ENCODE results near the gene UBL5. TPM values are rescaled to one million over a fixed set of nuclear protein-coding genes. Genes with fewer than 3 reads are reported as not detected.
A peak's percentile ranks its signal among the peaks of the same experiment; 100 is the strongest.

Gene UBL5
- total and polyA plus RNA-seq, 4 donors: 142 to 503 (median 312) TPM

DNA sequence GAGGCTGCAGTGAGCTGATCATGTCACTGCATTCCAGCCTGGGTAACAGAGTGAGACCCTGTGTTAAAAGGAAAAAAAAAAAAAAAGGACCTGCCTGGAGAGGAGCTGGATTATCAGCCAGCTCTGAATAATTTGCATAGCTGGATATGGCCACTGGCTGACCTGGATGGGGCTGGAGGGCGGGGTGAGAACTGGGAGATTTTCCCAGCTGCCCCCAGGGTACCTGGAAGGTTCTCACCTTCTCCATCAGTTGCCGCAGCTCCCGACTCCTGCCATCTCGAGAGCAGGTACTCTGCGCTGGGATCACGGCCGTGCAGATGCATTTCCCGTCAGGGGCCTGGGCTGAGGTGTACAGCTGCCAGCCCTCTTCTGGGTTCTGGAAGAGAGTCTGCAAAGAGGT is 32.7 kb downstream of the UBL5 start:
- no peak overlapping the region for H3K27ac ChIP-seq (ENCODE audit: low read depth, low read length)
- H3K4me3 ChIP-seq (ENCODE audit: low read depth, low read length): no peak overlapping the region
- peaks cover 54% of the 10 kb centered on the region for H3K36me3 ChIP-seq (ENCODE audit: control insufficient read depth, insufficient read depth, low read length)
- H3K4me1 ChIP-seq (ENCODE audit: control insufficient read depth, insufficient read depth, low read length): no peaks in the 10 kb centered on the region
- no peaks in the 10 kb centered on the region for H3K27me3 ChIP-seq (ENCODE audit: control insufficient read depth, insufficient read depth, low read length)
- no peaks in the 10 kb centered on the region for H3K9me3 ChIP-seq (ENCODE audit: control insufficient read depth, insufficient read depth, low read length)
- DNase-seq (ENCODE audit: low read depth in 4 of 6, low spot score in 6 of 6): no peak
- WGBS (ENCODE audit: insufficient coverage): 91% methylated on average over 8 of the region's 8 CpGs

- peaks cover 3% of the 10 kb centered on the region for H3K4me1 ChIP-seq (ENCODE audit: control insufficient read depth, insufficient read depth, low read length)
- DNase-seq (ENCODE audit: low read depth in 4 of 6, low spot score in 6 of 6): no peak
- no peaks in the 10 kb centered on the region for H3K9me3 ChIP-seq (ENCODE audit: control insufficient read depth, insufficient read depth, low read length)
- no peak overlapping the region for H3K4me3 ChIP-seq (ENCODE audit: low read depth, low read length)
- H3K36me3 ChIP-seq (ENCODE audit: control insufficient read depth, insufficient read depth, low read length): peaks cover 45% of the 10 kb centered on the region
- 100% methylated on average over 1 of the region's 1 CpG for WGBS (ENCODE audit: insufficient coverage)
- no peaks in the 10 kb centered on the region for H3K27me3 ChIP-seq (ENCODE audit: control insufficient read depth, insufficient read depth, low read length)
- H3K27ac ChIP-seq (ENCODE audit: low read depth, low read length): no peak overlapping the region
Observed at GRCh38 chr19:9861503-9861902, 33.8 kb downstream of the UBL5 start.

DNA sequence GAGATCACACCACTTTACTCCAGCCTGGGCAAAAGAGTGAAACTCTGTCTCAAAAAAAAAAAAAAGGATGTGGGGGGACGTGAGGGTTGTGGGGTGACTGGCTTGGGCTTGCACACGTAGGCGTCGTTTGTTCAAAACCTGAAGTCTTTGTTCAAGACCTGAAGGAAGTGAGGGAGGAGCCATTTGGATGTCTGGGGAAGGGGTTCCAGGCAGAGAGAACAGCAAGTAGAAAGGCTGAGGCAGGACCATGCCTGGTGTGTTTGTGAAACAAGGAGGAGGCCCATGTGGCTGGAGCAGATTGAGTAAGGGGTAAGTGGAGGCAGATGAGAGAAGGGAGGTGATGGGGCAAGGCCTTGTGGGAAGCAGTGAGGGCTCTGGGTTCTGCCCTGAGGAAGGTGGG is 35.2 kb downstream of the UBL5 start:
- H3K27me3 ChIP-seq (ENCODE audit: control insufficient read depth, insufficient read depth, low read length): no peaks in the 10 kb centered on the region
- 86% methylated on average over 4 of the region's 4 CpGs for WGBS (ENCODE audit: insufficient coverage)
- no peaks in the 10 kb centered on the region for H3K9me3 ChIP-seq (ENCODE audit: control insufficient read depth, insufficient read depth, low read length)
- no peak overlapping the region for H3K4me3 ChIP-seq (ENCODE audit: low read depth, low read length)
- peaks cover 30% of the 10 kb centered on the region for H3K36me3 ChIP-seq (ENCODE audit: control insufficient read depth, insufficient read depth, low read length)
- DNase-seq (ENCODE audit: low read depth in 4 of 6, low spot score in 6 of 6): no peak
- H3K27ac ChIP-seq (ENCODE audit: low read depth, low read length): no peak overlapping the region
- H3K4me1 ChIP-seq (ENCODE audit: control insufficient read depth, insufficient read depth, low read length): peaks cover 3% of the 10 kb centered on the region

GRCh38 chr19:9863759-9864158 is 36.0 kb downstream of the UBL5 start:
- H3K4me1 ChIP-seq (ENCODE audit: control insufficient read depth, insufficient read depth, low read length): peaks cover 3% of the 10 kb centered on the region
- H3K36me3 ChIP-seq (ENCODE audit: control insufficient read depth, insufficient read depth, low read length): peaks cover 25% of the 10 kb centered on the region
- WGBS (ENCODE audit: insufficient coverage): 77% methylated on average over 5 of the region's 5 CpGs
- no peaks in the 10 kb centered on the region for H3K27me3 ChIP-seq (ENCODE audit: control insufficient read depth, insufficient read depth, low read length)
- H3K9me3 ChIP-seq (ENCODE audit: control insufficient read depth, insufficient read depth, low read length): no peaks in the 10 kb centered on the region
- no peak overlapping the region for H3K4me3 ChIP-seq (ENCODE audit: low read depth, low read length)
- no peak overlapping the region for H3K27ac ChIP-seq (ENCODE audit: low read depth, low read length)
- peak in 1 of 6 donors; percentile 27 for DNase-seq (ENCODE audit: low read depth in 4 of 6, low spot score in 6 of 6)

GRCh38 chr19:9865732-9866501 is 38.2 kb downstream of the UBL5 start:
- H3K36me3 ChIP-seq (ENCODE audit: control insufficient read depth, insufficient read depth, low read length): peaks cover 24% of the 10 kb centered on the region

GRCh38 chr19:9868983-9869617 is 41.4 kb downstream of the UBL5 start:
- H3K4me1 ChIP-seq (ENCODE audit: control insufficient read depth, insufficient read depth, low read length): peaks cover 3% of the 10 kb centered on the region
- H3K27me3 ChIP-seq (ENCODE audit: control insufficient read depth, insufficient read depth, low read length): no peaks in the 10 kb centered on the region
- H3K9me3 ChIP-seq (ENCODE audit: control insufficient read depth, insufficient read depth, low read length): no peaks in the 10 kb centered on the region
- DNase-seq (ENCODE audit: low read depth in 4 of 6, low spot score in 6 of 6): peak in 2 of 6 donors; percentile 32 to 89
- 28% methylated on average over 4 of the region's 7 CpGs for WGBS (ENCODE audit: insufficient coverage)
- H3K4me3 ChIP-seq (ENCODE audit: low read depth, low read length): no peak overlapping the region
- H3K36me3 ChIP-seq (ENCODE audit: control insufficient read depth, insufficient read depth, low read length): peaks cover 28% of the 10 kb centered on the region
- no peak overlapping the region for H3K27ac ChIP-seq (ENCODE audit: low read depth, low read length)

More at GRCh38 chr19:9865732-9866501, 38.2 kb downstream of the UBL5 start:
- Histone ChIP-seq H3K4me3 (ENCODE audit: low read depth, low read length) (no peak overlapping the region), H3K27me3 (ENCODE audit: control insufficient read depth, insufficient read depth, low read length) (no peaks in the 10 kb centered on the region), H3K4me1 (ENCODE audit: control insufficient read depth, insufficient read depth, low read length) (peaks cover 3% of the 10 kb centered on the region), H3K9me3 (ENCODE audit: control insufficient read depth, insufficient read depth, low read length) (no peaks in the 10 kb centered on the region), H3K27ac (ENCODE audit: low read depth, low read length) (no peak overlapping the region)
- DNase-seq (ENCODE audit: low read depth in 4 of 6, low spot score in 6 of 6): peak in 2 of 6 donors; percentile 64 to 88
- 42% methylated on average over 8 of the region's 16 CpGs for WGBS (ENCODE audit: insufficient coverage)

DNA sequence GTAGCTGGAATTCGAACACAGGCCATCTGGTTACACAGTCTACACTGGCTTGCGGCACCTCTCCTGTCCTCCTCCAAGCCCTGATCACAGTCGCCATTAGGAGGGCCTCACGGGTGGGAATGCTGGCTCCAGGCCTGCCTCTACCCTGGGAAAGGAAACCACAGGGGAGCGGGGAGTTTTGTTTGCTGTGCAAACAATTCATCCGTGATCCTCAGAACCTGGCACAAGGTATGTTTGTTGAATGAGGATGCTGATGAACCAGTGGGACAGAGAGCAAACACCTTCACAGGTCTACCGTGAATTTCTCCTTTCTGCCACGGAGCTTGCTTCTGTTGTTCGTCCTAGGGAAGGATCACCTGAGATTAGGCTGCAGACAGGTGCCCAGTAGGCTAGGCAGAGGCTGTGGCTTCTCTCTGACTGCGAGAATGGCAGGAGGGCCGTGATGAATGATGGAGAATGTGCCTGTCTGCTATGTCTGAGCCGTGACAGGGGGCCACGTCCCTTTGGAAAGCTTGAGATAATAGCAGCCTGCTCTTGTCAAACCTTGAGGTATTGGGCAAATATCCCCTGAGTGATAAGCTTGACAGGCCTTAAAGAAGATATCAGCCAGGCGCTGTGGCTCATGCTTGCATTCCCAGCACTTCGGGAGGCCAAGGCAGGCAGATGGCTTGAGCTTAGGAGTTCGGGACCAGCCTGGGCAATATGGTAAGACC is 44.1 kb downstream of the UBL5 start:
- Histone ChIP-seq H3K4me1 (ENCODE audit: control insufficient read depth, insufficient read depth, low read length) (peaks cover 14% of the 10 kb centered on the region), H3K27ac (ENCODE audit: low read depth, low read length) (no peak overlapping the region), H3K4me3 (ENCODE audit: low read depth, low read length) (no peak overlapping the region), H3K27me3 (ENCODE audit: control insufficient read depth, insufficient read depth, low read length) (no peaks in the 10 kb centered on the region), H3K9me3 (ENCODE audit: control insufficient read depth, insufficient read depth, low read length) (no peaks in the 10 kb centered on the region), H3K36me3 (ENCODE audit: control insufficient read depth, insufficient read depth, low read length) (peaks cover 32% of the 10 kb centered on the region)
- DNase-seq (ENCODE audit: low read depth in 4 of 6, low spot score in 6 of 6): no peak
- whole genome bisulfite sequencing (ENCODE audit: insufficient coverage): 76% methylated on average over 16 of the region's 16 CpGs

DNA sequence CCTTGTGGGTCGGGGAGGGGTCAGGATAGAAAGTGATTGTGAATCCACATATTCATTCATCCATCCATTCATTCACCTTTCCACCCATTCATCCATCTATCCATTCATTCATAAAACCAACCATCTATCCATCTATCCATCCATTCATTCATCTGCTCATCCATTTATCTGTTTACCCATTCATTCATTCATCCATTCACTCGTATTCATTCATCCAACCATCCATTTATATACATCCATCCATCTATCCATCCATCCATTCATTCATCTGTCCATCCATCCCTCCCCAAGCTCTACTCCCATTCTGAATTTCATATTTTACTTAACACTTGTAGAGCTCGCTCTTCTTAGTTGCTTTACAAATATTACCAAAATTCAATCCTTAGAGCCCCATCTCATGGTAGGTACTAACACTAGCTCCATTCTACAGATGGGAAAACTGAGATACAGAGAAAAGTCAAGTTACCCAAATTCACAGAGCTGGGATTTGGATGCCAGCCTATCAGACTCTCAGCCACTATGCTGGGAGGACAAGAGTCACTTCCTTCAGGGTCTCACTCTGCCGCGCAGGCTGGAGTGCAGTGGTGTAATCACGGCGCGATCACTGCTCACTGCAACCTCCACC is 45.0 kb downstream of the UBL5 start:
- no peak for DNase-seq (ENCODE audit: low read depth in 4 of 6, low spot score in 6 of 6)
- WGBS (ENCODE audit: insufficient coverage): 88% methylated on average over 6 of the region's 8 CpGs
- no peak overlapping the region for H3K27ac ChIP-seq (ENCODE audit: low read depth, low read length)
- H3K36me3 ChIP-seq (ENCODE audit: control insufficient read depth, insufficient read depth, low read length): peaks cover 32% of the 10 kb centered on the region
- no peaks in the 10 kb centered on the region for H3K27me3 ChIP-seq (ENCODE audit: control insufficient read depth, insufficient read depth, low read length)
- H3K9me3 ChIP-seq (ENCODE audit: control insufficient read depth, insufficient read depth, low read length): no peaks in the 10 kb centered on the region
- H3K4me1 ChIP-seq (ENCODE audit: control insufficient read depth, insufficient read depth, low read length): peaks cover 14% of the 10 kb centered on the region
- no peak overlapping the region for H3K4me3 ChIP-seq (ENCODE audit: low read depth, low read length)

GRCh38 chr19:9875031-9875627 is 47.4 kb downstream of the UBL5 start:
- WGBS (ENCODE audit: insufficient coverage): 35% methylated on average over 4 of the region's 13 CpGs
- Histone ChIP-seq H3K27me3 (ENCODE audit: control insufficient read depth, insufficient read depth, low read length) (no peaks in the 10 kb centered on the region), H3K4me3 (ENCODE audit: low read depth, low read length) (no peak overlapping the region), H3K9me3 (ENCODE audit: control insufficient read depth, insufficient read depth, low read length) (no peaks in the 10 kb centered on the region), H3K36me3 (ENCODE audit: control insufficient read depth, insufficient read depth, low read length) (peaks cover 28% of the 10 kb centered on the region), H3K4me1 (ENCODE audit: control insufficient read depth, insufficient read depth, low read length) (peaks cover 14% of the 10 kb centered on the region), H3K27ac (ENCODE audit: low read depth, low read length) (no peak overlapping the region)
- peak in 1 of 6 donors; percentile 79 for DNase-seq (ENCODE audit: low read depth in 4 of 6, low spot score in 6 of 6)
